Esophagus squamous epithelium (tissue), 5 donors: ENCODE results near the gene AADAT. TPM values are rescaled to one million over a fixed set of nuclear protein-coding genes. Genes with fewer than 3 reads are reported as not detected.

ENCODE experiments used
- DNase-seq: peaks from one replicate; lab custom pipeline; 2025; lab: John Stamatoyannopoulos, UW
- H3K27ac ChIP-seq, 4 donors: fragments of 200-600 bp; sonication (generic); one replicate each; pipeline ENCODE4 v1.5.1; 2016 to 2019; ENCODE audit warnings: mild to moderate bottlenecking in 1 of 4
- H3K27me3 ChIP-seq, 4 donors: fragments of 200-600 bp; sonication (generic); 1 replicate in 3 of 4; 2 replicates in 1 of 4; pipeline versions ENCODE4 v1.5.1 to v1.6.0; 2017 to 2021; ENCODE audit warnings: antibody characterized with exemption in 1 of 4
- H3K36me3 ChIP-seq, 3 donors: fragments of 200-600 bp; sonication (generic); one replicate each; pipeline ENCODE4 v1.5.1; 2016 to 2019
- H3K4me1 ChIP-seq, 3 donors: fragments of 200-600 bp; sonication (generic); one replicate each; pipeline ENCODE4 v1.5.1; 2017 to 2019
- H3K4me3 ChIP-seq, 4 donors: fragments of 200-600 bp; sonication (generic); 1 replicate in 3 of 4; 2 replicates in 1 of 4; pipeline ENCODE4 v1.5.1; 2016 to 2019; ENCODE audit warnings: mild to moderate bottlenecking in 2 of 4, moderate library complexity in 1 of 4
- H3K9me3 ChIP-seq, 3 donors: fragments of 200-600 bp; sonication (generic); one replicate each; pipeline ENCODE4 v1.5.1; 2016 to 2019
- POLR2A ChIP-seq, 4 donors: fragments of 450-650 bp; IDR thresholded peaks; one replicate each; pipeline ENCODE4 v1.6.1; 2017; ENCODE audit warnings: antibody characterized with exemption in 4 of 4, mild to moderate bottlenecking in 4 of 4, moderate library complexity in 3 of 4
- WGBS, 2 donors: methylation state at CpG; one replicate each; pipeline ENCODE4 v1.1.5; 2018; 5-methylcytosine and 5-hydroxymethylcytosine counted together
- intact Hi-C: fragments of 100-400 bp; cut with DNase I; formaldehyde crosslinking; loops from one replicate; pipeline ENCODE4 v1.15.0; 2022
- total RNA-seq, 4 donors: library from RNA; depleted of rRNA; stranded (reverse); fragments of >200 nt; gene quantifications; one replicate each; pipeline ENCODE4 v1.1.0, GENCODE V29; 2016
- TF ChIP-seq, protein P1 (sequence below), 6 experiments: fragments of 450-650 bp in 4 of 6; fragments of 200-600 bp in 2 of 6; sonication (generic) in 2 of 6; IDR thresholded peaks; one replicate each; pipeline ENCODE4 v1.5.1; 2016 to 2019; ENCODE audit warnings: antibody characterized with exemption in 6 of 6, mild to moderate bottlenecking in 4 of 6, moderate library complexity in 4 of 6
- donor health status: DM: yes; HTN: yes; CAD: no.

AADAT gene
- total RNA-seq, 4 donors from 2014 or later: 1.1 to 4.4 (median 2.2) TPM

DNA sequence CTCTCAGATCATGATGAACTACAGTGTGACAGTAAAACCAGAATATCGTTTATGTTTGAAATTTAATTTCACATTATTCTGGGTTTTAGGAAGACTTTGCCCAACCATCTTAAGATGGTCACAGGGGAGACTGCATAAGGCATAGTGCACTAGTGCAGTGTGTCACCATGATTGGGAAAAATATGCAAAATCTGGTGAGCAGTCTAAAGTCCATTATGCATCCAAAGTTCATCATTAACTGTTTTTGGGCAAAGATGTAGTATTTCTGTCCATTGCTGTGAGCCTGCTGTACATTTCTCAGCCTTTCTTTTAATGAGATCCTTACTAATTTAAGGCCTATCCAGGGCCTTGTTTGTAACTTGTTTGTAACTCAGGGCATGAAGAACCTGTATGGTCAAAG is 52.3 kb downstream of the AADAT start:
- no peaks in the 10 kb centered on the region for H3K4me1 ChIP-seq
- TF ChIP-seq, protein P1, sequence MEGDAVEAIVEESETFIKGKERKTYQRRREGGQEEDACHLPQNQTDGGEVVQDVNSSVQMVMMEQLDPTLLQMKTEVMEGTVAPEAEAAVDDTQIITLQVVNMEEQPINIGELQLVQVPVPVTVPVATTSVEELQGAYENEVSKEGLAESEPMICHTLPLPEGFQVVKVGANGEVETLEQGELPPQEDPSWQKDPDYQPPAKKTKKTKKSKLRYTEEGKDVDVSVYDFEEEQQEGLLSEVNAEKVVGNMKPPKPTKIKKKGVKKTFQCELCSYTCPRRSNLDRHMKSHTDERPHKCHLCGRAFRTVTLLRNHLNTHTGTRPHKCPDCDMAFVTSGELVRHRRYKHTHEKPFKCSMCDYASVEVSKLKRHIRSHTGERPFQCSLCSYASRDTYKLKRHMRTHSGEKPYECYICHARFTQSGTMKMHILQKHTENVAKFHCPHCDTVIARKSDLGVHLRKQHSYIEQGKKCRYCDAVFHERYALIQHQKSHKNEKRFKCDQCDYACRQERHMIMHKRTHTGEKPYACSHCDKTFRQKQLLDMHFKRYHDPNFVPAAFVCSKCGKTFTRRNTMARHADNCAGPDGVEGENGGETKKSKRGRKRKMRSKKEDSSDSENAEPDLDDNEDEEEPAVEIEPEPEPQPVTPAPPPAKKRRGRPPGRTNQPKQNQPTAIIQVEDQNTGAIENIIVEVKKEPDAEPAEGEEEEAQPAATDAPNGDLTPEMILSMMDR (IDR thresholded peaks at IDR 0.05): no peak
- TF ChIP-seq POLR2A (IDR thresholded peaks at IDR 0.05): no peak
- H3K4me3 ChIP-seq: no peak overlapping the region
- intact Hi-C loops: no loop called here
- peaks cover 0 to 18% (median 0%) of the 10 kb centered on the region in 4 donors for H3K27me3 ChIP-seq
- no peaks in the 10 kb centered on the region for H3K9me3 ChIP-seq
- H3K36me3 ChIP-seq: no peaks in the 10 kb centered on the region
- 89 to 96% methylated on average over 1 of the region's 1 CpG for WGBS, 2 donors
- no peak for DNase-seq
- no peak overlapping the region for H3K27ac ChIP-seq

DNA sequence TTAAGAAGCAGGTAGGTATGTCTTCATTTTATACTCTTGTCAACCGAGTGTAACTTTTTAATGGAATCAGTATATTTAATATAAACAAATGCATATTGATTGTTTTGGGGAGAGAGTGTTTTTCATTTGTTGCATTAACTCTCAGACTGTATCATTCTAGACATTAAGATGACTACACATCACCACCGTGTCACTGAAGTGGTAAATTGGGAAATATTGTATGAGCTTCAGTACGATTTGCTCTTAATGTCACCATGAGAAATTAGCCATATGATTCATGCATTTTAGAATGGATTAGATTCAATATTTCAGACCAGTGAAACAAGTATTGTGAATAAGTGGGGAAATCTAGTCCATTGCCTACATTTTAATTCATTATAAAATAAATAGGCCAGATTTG is 53.9 kb downstream of the AADAT start:
- TF ChIP-seq, protein P1 (IDR thresholded peaks at IDR 0.05): no peak
- TF ChIP-seq POLR2A (IDR thresholded peaks at IDR 0.05): no peak
- Histone ChIP-seq H3K27me3 (peaks cover 0 to 22% (median 0%) of the 10 kb centered on the region in 4 donors), H3K4me3 (no peak overlapping the region), H3K9me3 (no peaks in the 10 kb centered on the region), H3K4me1 (no peaks in the 10 kb centered on the region), H3K36me3 (no peaks in the 10 kb centered on the region), H3K27ac (no peak overlapping the region)
- intact Hi-C loops: no loop called here
- DNase-seq: no peak
- WGBS, 2 donors: 71 to 75% methylated on average over 3 of the region's 3 CpGs

DNA sequence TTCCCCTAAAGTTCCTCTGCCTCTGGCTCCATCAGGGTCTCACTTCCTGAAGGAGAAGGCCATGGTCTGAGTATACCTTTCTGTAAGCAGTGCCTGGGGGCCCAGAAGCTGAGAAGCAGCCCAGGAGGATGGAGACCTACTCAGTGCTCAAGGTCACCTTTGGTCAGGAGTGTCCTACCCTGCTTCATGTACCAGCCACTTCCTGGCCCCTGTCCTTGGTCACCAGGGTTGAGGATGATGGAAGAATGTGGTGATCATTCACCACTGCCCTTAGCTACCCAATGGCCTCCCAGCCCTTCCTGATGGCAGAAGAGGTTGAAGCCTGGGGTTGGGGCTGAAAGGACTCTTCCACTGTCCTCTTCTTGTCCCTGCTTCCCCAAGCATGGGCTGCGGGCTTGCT is 54.5 kb downstream of the AADAT start:
- H3K9me3 ChIP-seq: no peaks in the 10 kb centered on the region
- H3K27ac ChIP-seq: no peak overlapping the region
- H3K4me3 ChIP-seq: no peak overlapping the region
- intact Hi-C loops: no loop called here
- TF ChIP-seq POLR2A (IDR thresholded peaks at IDR 0.05): no peak
- TF ChIP-seq, protein P1 (IDR thresholded peaks at IDR 0.05): no peak
- no peak for DNase-seq
- no peaks in the 10 kb centered on the region for H3K4me1 ChIP-seq
- 22 to 29% methylated on average over 1 of the region's 1 CpG for WGBS, 2 donors
- H3K36me3 ChIP-seq: no peaks in the 10 kb centered on the region
- H3K27me3 ChIP-seq: peaks cover 0 to 15% (median 0%) of the 10 kb centered on the region in 4 donors

DNA sequence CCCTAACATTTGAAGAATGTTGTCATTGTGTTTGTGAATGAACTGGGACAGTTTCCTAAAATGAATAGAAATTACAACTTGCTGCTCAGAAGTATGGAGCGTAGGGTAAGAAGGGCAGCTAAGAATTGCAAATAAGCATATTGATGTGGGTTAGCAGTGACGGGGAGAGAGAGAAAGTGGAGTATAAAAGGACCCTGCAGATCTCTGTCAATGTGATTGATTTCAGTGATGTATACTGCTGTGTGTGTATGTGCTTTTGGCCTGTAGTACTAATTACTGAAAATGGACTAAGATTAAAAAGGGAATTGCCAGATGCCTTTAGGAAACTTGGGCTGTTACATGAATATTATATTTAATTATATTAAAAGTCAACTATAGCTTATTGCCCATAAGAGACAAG is 55.8 kb downstream of the AADAT start:
- H3K27me3 ChIP-seq: peaks cover 0 to 20% (median 0%) of the 10 kb centered on the region in 4 donors
- intact Hi-C loops: no loop called here
- WGBS, 2 donors: 85 to 88% methylated on average over 2 of the region's 2 CpGs
- no peaks in the 10 kb centered on the region for H3K9me3 ChIP-seq
- TF ChIP-seq, protein P1 (IDR thresholded peaks at IDR 0.05): no peak
- no peak for TF ChIP-seq POLR2A (IDR thresholded peaks at IDR 0.05)
- no peak overlapping the region for H3K27ac ChIP-seq
- H3K36me3 ChIP-seq: no peaks in the 10 kb centered on the region
- H3K4me3 ChIP-seq: no peak overlapping the region
- DNase-seq: no peak
- no peaks in the 10 kb centered on the region for H3K4me1 ChIP-seq

DNA sequence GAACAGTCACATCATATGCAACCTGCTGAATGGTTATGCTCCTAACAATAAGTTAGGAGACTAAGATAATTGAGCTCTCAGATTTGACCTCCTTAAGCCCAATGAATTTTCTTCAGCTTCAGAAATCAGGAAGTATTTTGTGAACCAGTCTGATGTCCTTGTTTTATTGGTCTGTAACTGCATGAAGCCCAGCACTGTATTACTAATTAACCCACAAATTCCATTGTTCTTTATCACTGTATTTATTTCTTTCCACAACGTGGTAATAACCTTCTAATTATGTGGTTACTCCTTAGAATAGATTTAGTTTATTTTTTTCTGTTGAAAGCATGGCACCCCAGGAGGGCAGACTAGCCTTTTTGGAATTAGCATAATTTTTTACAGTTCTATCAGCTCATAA is 59.6 kb downstream of the AADAT start:
- intact Hi-C loops: no loop called here
- Histone ChIP-seq H3K36me3 (no peaks in the 10 kb centered on the region), H3K4me1 (peaks cover 3 to 15% (median 5%) of the 10 kb centered on the region in 3 donors), H3K9me3 (no peaks in the 10 kb centered on the region), H3K27ac (no peak overlapping the region), H3K27me3 (peaks cover 0 to 40% (median 0%) of the 10 kb centered on the region in 4 donors), H3K4me3 (no peak overlapping the region)
- 25 to 32% methylated on average over 1 of the region's 1 CpG for WGBS, 2 donors
- TF ChIP-seq POLR2A (IDR thresholded peaks at IDR 0.05): no peak
- TF ChIP-seq, protein P1 (IDR thresholded peaks at IDR 0.05): no peak
- no peak for DNase-seq
